Measurements from ENCODE around the gene RYR3.

GRCh38 chr15:33608714-33609113 is 297.9 kb downstream of the RYR3 start:
- TF ChIP-seq CTCF (IDR thresholded peaks at IDR 0.05; ENCODE audit: insufficient read depth, low read depth, low read length) (peak; percentile 13), EZH2 (IDR thresholded peaks at IDR 0.05; ENCODE audit: insufficient read depth, low read length) (no peak)

All from astrocyte (in vitro differentiated cells and primary cell).